ENCODE data around the gene TPPP2. TPM values are rescaled to one million over a fixed set of nuclear protein-coding genes. Genes with fewer than 3 reads are reported as not detected.

Gene TPPP2
- total RNA-seq, 3 donors from 2014 or later: 0.15 TPM; not detected in 2

DNA sequence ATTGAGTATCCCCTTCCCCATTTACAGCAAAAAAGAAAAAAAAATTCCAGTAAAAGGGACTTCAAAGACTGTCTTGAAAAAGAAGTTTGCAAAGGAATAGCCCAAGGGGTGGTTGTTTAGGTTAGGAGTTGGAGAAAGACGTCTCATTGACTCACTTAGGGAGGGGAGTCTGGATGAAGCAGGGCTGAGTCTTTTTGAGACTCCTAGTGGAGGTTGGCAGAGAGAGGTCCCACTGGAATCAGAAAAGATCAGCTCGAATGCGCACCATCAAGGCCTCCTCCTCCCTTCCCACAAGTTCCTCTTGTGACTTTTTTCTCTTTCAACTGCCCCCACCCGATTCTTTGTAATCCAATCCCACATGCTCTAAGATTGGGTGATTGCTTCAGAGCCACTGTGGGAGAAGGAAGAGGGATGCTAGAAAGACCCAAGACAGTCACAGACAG lies 42.0 kb downstream of the TPPP2 start:
- DNase-seq (ENCODE audit: low spot score in 2 of 2): no peak
- peaks cover 4 to 17% of the 10 kb centered on the region in 2 donors for H3K4me1 ChIP-seq
- intact Hi-C loops (cut with DNase I; ENCODE audit: low total_unique reads): no loop called here

DNA sequence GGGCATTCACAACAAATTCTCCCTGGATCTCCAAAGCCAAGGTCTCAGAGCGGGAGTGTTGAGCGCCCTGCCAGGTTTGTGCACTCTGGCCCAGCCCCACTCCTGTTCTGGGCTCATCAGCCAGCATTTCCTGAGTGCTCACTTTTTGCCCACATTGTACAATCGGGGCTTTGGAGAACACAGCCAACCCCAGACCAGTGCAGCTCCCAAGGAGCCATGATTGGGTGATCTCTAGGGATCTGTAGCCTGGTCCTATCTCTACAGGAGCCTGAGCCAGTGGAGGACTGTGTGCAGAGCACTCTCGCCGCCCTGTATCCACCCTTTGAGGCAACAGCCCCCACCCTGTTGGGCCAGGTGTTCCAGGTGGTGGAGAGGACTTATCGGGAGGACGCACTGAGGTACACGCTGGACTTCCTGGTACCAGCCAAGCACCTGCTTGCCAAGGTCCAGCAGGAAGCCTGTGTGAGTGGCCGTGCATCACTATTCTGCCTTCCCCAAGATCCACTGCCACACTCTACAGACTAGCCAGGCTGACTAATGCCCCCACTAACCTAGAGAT lies 42.8 kb downstream of the TPPP2 start:
- Histone ChIP-seq H3K4me3 (no peak overlapping the region), H3K4me1 (peaks cover 4 to 17% of the 10 kb centered on the region in 2 donors), H3K27me3 (no peaks in the 10 kb centered on the region), H3K9me3 (no peaks in the 10 kb centered on the region), H3K36me3 (no peaks in the 10 kb centered on the region), H3K27ac (peak overlapping the region; percentile 91 to 92)
- DNase-seq (ENCODE audit: low spot score in 2 of 2): no peak
- no peak for TF ChIP-seq POLR2AphosphoS5 (IDR thresholded peaks at IDR 0.05)
- intact Hi-C loops (cut with DNase I; ENCODE audit: low total_unique reads): no loop called here

More for the DNA sequence above, 42.0 kb downstream of the TPPP2 start:
- Histone ChIP-seq H3K4me3 (peak overlapping the region; percentile 68 to 86 (median 73)), H3K36me3 (no peaks in the 10 kb centered on the region), H3K27me3 (no peaks in the 10 kb centered on the region), H3K27ac (peak overlapping the region; percentile 91 to 92), H3K9me3 (no peaks in the 10 kb centered on the region)
- TF ChIP-seq, protein P1, sequence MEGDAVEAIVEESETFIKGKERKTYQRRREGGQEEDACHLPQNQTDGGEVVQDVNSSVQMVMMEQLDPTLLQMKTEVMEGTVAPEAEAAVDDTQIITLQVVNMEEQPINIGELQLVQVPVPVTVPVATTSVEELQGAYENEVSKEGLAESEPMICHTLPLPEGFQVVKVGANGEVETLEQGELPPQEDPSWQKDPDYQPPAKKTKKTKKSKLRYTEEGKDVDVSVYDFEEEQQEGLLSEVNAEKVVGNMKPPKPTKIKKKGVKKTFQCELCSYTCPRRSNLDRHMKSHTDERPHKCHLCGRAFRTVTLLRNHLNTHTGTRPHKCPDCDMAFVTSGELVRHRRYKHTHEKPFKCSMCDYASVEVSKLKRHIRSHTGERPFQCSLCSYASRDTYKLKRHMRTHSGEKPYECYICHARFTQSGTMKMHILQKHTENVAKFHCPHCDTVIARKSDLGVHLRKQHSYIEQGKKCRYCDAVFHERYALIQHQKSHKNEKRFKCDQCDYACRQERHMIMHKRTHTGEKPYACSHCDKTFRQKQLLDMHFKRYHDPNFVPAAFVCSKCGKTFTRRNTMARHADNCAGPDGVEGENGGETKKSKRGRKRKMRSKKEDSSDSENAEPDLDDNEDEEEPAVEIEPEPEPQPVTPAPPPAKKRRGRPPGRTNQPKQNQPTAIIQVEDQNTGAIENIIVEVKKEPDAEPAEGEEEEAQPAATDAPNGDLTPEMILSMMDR (IDR thresholded peaks at IDR 0.05): no peak
- peak in 1 of 3 donors; percentile 39 for TF ChIP-seq POLR2AphosphoS5 (IDR thresholded peaks at IDR 0.05)
- TF ChIP-seq POLR2A (IDR thresholded peaks at IDR 0.05): peak; percentile 13

DNA sequence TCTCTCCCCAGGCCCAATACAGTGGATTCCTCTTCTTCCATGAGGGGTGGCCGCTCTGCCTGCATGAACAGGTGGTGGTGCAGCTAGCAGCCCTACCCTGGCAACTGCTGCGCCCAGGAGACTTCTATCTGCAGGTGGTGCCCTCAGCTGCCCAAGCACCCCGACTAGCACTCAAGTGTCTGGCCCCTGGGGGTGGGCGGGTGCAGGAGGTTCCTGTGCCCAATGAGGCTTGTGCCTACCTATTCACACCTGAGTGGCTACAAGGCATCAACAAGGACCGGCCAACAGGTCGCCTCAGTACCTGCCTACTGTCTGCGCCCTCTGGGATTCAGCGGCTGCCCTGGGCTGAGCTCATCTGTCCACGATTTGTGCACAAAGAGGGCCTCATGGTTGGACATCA lies 43.9 kb downstream of the TPPP2 start:
- H3K4me3 ChIP-seq: no peak overlapping the region
- no peaks in the 10 kb centered on the region for H3K36me3 ChIP-seq
- DNase-seq (ENCODE audit: low spot score in 2 of 2): no peak
- intact Hi-C loops (cut with DNase I; ENCODE audit: low total_unique reads): no loop called here
- no peaks in the 10 kb centered on the region for H3K9me3 ChIP-seq
- peaks cover 4 to 12% of the 10 kb centered on the region in 2 donors for H3K4me1 ChIP-seq
- TF ChIP-seq POLR2A (IDR thresholded peaks at IDR 0.05) (no peak), POLR2AphosphoS5 (IDR thresholded peaks at IDR 0.05) (no peak)
- TF ChIP-seq, protein P1 (IDR thresholded peaks at IDR 0.05): no peak
- H3K27me3 ChIP-seq: no peaks in the 10 kb centered on the region
- peak overlapping the region; percentile 59 to 92 for H3K27ac ChIP-seq

DNA sequence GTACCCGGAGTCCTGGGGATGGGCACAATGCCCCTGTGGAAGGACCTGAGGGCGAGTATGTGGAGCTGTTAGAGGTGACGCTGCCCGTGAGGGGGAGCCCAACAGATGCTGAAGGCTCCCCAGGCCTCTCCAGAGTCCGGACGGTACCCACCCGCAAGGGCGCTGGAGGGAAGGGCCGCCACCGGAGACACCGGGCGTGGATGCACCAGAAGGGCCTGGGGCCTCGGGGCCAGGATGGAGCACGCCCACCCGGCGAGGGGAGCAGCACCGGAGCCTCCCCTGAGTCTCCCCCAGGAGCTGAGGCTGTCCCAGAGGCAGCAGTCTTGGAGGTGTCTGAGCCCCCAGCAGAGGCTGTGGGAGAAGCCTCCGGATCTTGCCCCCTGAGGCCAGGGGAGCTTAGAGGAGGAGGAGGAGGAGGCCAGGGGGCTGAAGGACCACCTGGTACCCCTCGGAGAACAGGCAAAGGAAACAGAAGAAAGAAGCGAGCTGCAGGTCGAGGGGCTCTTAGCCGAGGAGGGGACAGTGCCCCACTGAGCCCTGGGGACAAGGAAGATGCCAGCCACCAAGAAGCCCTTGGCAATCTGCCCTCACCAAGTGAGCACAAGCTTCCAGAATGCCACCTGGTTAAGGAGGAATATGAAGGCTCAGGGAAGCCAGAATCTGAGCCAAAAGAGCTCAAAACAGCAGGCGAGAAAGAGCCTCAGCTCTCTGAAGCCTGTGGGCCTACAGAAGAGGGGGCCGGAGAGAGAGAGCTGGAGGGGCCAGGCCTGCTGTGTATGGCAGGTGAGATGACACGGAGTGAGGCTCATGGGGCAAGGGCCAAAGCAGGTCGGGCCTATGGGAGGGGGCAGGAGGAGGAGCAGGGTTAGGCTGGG lies 44.6 kb downstream of the TPPP2 start:
- DNase-seq (ENCODE audit: low spot score in 2 of 2): no peak
- Histone ChIP-seq H3K27me3 (no peaks in the 10 kb centered on the region), H3K4me3 (no peak overlapping the region), H3K27ac (peak overlapping the region; percentile 59 to 92), H3K9me3 (no peaks in the 10 kb centered on the region), H3K4me1 (peaks cover 4 to 7% of the 10 kb centered on the region in 2 donors), H3K36me3 (no peaks in the 10 kb centered on the region)
- TF ChIP-seq POLR2AphosphoS5 (IDR thresholded peaks at IDR 0.05) (no peak), POLR2A (IDR thresholded peaks at IDR 0.05) (no peak)
- TF ChIP-seq, protein P1 (IDR thresholded peaks at IDR 0.05): no peak
- intact Hi-C loops (cut with DNase I; ENCODE audit: low total_unique reads): no loop called here

DNA sequence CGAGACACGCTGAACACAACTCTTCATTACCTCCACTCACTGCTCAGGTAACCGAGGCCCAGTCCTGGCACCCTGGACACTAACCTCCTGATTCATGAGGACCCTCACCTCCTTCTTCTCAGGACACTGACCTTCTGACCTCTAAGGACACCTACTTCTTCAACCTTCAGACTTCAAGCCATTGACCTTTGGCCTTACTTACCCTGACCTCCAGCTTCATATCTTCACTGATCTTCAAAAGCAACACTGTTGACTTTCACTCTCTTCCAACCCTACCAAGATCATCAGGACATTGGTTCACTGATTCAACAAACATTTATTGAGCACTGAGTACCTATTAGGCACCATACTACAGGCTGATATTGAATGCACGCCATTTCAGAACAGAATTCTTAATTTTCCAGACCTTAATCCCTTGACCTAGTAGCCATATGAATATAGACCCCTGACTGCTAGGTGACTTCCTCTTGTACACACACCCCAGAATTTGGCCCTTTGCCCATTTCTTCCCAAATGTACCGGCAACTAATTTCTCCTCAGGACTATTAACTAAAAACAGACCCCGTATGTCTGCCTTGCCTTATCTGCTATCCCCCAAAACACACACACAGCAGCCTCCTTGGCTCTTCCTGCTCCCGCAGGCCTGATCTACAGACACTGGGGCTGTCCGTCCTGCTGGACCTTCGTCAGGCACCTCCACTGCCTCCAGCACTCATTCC lies 45.9 kb downstream of the TPPP2 start:
- H3K36me3 ChIP-seq: peaks cover 7% of the 10 kb centered on the region
- intact Hi-C loops (cut with DNase I; ENCODE audit: low total_unique reads): no loop called here
- TF ChIP-seq POLR2AphosphoS5 (IDR thresholded peaks at IDR 0.05) (no peak), POLR2A (IDR thresholded peaks at IDR 0.05) (no peak)
- TF ChIP-seq, protein P1 (IDR thresholded peaks at IDR 0.05): no peak
- H3K4me3 ChIP-seq: no peak overlapping the region
- no peaks in the 10 kb centered on the region for H3K27me3 ChIP-seq
- peaks cover 4 to 7% of the 10 kb centered on the region in 2 donors for H3K4me1 ChIP-seq
- DNase-seq (ENCODE audit: low spot score in 2 of 2): no peak
- peak overlapping the region in 1 of 2 donors; percentile 92 for H3K27ac ChIP-seq
- H3K9me3 ChIP-seq: no peaks in the 10 kb centered on the region
